ENCODE results near the gene LPCAT2. TPM values are rescaled to one million over a fixed set of nuclear protein-coding genes. Genes with fewer than 3 reads are reported as not detected.

The LPCAT2 gene
- total RNA-seq, 1 donor from 2014 or later: 11.3 TPM

GRCh38 chr16:55566432-55567175, 57.7 kb downstream of the LPCAT2 start, which contains the start of gene CAPNS2:
Gene CAPNS2, plus strand, starts transcription at chr16:55566684. Its CDS starts 73 bp downstream, at chr16:55566757.
- H3K36me3 ChIP-seq: no peaks in the 10 kb centered on the region
- peak within 1 kb of the TSS; percentile 9 for H3K27ac ChIP-seq
- H3K4me1 ChIP-seq: peaks cover 14% of the 10 kb centered on the region
- no peaks in the 10 kb centered on the region for H3K9me3 ChIP-seq
- no peak for TF ChIP-seq CTCF (IDR thresholded peaks at IDR 0.05)
- TF ChIP-seq POLR2AphosphoS5 (IDR thresholded peaks at IDR 0.05; ENCODE audit: insufficient read depth in 1 of 2, low read depth in 1 of 2): peak in 1 of 2 donors; percentile 50
- TF ChIP-seq POLR2A (IDR thresholded peaks at IDR 0.05): no peak
- no peaks in the 10 kb centered on the region for H3K27me3 ChIP-seq
- DNase-seq (ENCODE audit: extremely low spot score in 2 of 2): no peak
- peak within 1 kb of the TSS in 1 of 2 donors; percentile 34 for H3K4me3 ChIP-seq
- intact Hi-C loops (cut with DNase I): no loop called here

GRCh38 chr16:55567382-55567781, 58.5 kb downstream of the LPCAT2 start:
- TF ChIP-seq POLR2AphosphoS5 (IDR thresholded peaks at IDR 0.05; ENCODE audit: insufficient read depth in 1 of 2, low read depth in 1 of 2) (no peak), CTCF (IDR thresholded peaks at IDR 0.05) (no peak), POLR2A (IDR thresholded peaks at IDR 0.05) (no peak)
- no peaks in the 10 kb centered on the region for H3K36me3 ChIP-seq
- no peak for DNase-seq (ENCODE audit: extremely low spot score in 2 of 2)

GRCh38 chr16:55568207-55568606, 59.3 kb downstream of the LPCAT2 start:
- Histone ChIP-seq H3K27me3 (no peaks in the 10 kb centered on the region), H3K4me1 (peaks cover 14% of the 10 kb centered on the region), H3K27ac (peak overlapping the region; percentile 36), H3K36me3 (no peaks in the 10 kb centered on the region), H3K4me3 (peak overlapping the region in 1 of 2 donors; percentile 34), H3K9me3 (no peaks in the 10 kb centered on the region)
- DNase-seq (ENCODE audit: extremely low spot score in 2 of 2): no peak
- TF ChIP-seq POLR2AphosphoS5 (IDR thresholded peaks at IDR 0.05; ENCODE audit: insufficient read depth in 1 of 2, low read depth in 1 of 2): no peak
- TF ChIP-seq POLR2A (IDR thresholded peaks at IDR 0.05): no peak
- TF ChIP-seq CTCF (IDR thresholded peaks at IDR 0.05): no peak
- intact Hi-C loops (cut with DNase I): no loop called here

More at GRCh38 chr16:55567382-55567781, 58.5 kb downstream of the LPCAT2 start:
- no peaks in the 10 kb centered on the region for H3K27me3 ChIP-seq
- intact Hi-C loops (cut with DNase I): no loop called here
- no peaks in the 10 kb centered on the region for H3K9me3 ChIP-seq
- peak overlapping the region in 1 of 2 donors; percentile 34 for H3K4me3 ChIP-seq
- peaks cover 14% of the 10 kb centered on the region for H3K4me1 ChIP-seq
- H3K27ac ChIP-seq: peak overlapping the region; percentile 9

GRCh38 chr16:55569025-55569424, 60.2 kb downstream of the LPCAT2 start:
- Histone ChIP-seq H3K4me1 (peaks cover 14% of the 10 kb centered on the region), H3K4me3 (peak overlapping the region in 1 of 2 donors; percentile 34), H3K36me3 (no peaks in the 10 kb centered on the region), H3K27me3 (no peaks in the 10 kb centered on the region), H3K9me3 (no peaks in the 10 kb centered on the region), H3K27ac (peak overlapping the region; percentile 36)
- TF ChIP-seq CTCF (IDR thresholded peaks at IDR 0.05) (no peak), POLR2AphosphoS5 (IDR thresholded peaks at IDR 0.05; ENCODE audit: insufficient read depth in 1 of 2, low read depth in 1 of 2) (no peak), POLR2A (IDR thresholded peaks at IDR 0.05) (no peak)
- DNase-seq (ENCODE audit: extremely low spot score in 2 of 2): no peak
- intact Hi-C loops (cut with DNase I): no loop called here

- Histone ChIP-seq H3K4me1 (peaks cover 15% of the 10 kb centered on the region), H3K27ac (no peak overlapping the region), H3K27me3 (no peaks in the 10 kb centered on the region), H3K9me3 (no peaks in the 10 kb centered on the region), H3K4me3 (no peak overlapping the region), H3K36me3 (no peaks in the 10 kb centered on the region)
- TF ChIP-seq POLR2A (IDR thresholded peaks at IDR 0.05): no peak
- no peak for TF ChIP-seq CTCF (IDR thresholded peaks at IDR 0.05)
- no peak for TF ChIP-seq POLR2AphosphoS5 (IDR thresholded peaks at IDR 0.05; ENCODE audit: insufficient read depth in 1 of 2, low read depth in 1 of 2)
- DNase-seq (ENCODE audit: extremely low spot score in 2 of 2): no peak
- intact Hi-C loops (cut with DNase I): no loop called here
Observed at GRCh38 chr16:55570159-55570558, 61.3 kb downstream of the LPCAT2 start.

Measured in vagina (tissue), 2 donors.